ENCODE measurements around the gene ZNF23.

GRCh38 chr16:71406316-71406715 is 55.7 kb downstream of the ZNF23 start:
- TF ChIP-seq POLR2A (IDR thresholded peaks at IDR 0.05; ENCODE audit: low read depth, low read length) (no peak), POLR2AphosphoS5 (IDR thresholded peaks at IDR 0.05; ENCODE audit: low read depth, low read length) (no peak), TAF1 (IDR thresholded peaks at IDR 0.05; ENCODE audit: low read depth, low read length) (no peak), PAX5 (IDR thresholded peaks at IDR 0.05; ENCODE audit: insufficient read depth, low read length, severe bottlenecking) (no peak), SPI1 (IDR thresholded peaks at IDR 0.05; ENCODE audit: low read depth, low read length) (no peak)

Measured in GM12891 (cell line).